Measurements from ENCODE around the gene NLGN1. TPM values are rescaled to one million over a fixed set of nuclear protein-coding genes. Genes with fewer than 3 reads are reported as not detected.

Gene NLGN1
- total and polyA plus RNA-seq, 5 donors from 2014 or later: not detected

GRCh38 chr3:174046311-174046710, 648.8 kb downstream of the NLGN1 start:
- H3K4me1 Mint-ChIP-seq: no peaks in the 10 kb centered on the region
- H3K9me3 ChIP-seq (ENCODE audit: control insufficient read depth in 2 of 2, low read length in 2 of 2): peaks cover 0 to 3% of the 10 kb centered on the region in 2 experiments
- no peak overlapping the region for H3K27ac Mint-ChIP-seq
- H3K4me1 ChIP-seq (ENCODE audit: control insufficient read depth, insufficient read depth, low read length, poor library complexity, severe bottlenecking): no peaks in the 10 kb centered on the region
- no peak overlapping the region for H3K4me3 Mint-ChIP-seq
- DNase-seq (no peak), ATAC-seq (ENCODE audit: low read depth in 2 of 2) (no peak)
- H3K27ac ChIP-seq (ENCODE audit: insufficient read depth, low read length, poor library complexity, severe bottlenecking): no peak overlapping the region
- H3K27me3 Mint-ChIP-seq: no peaks in the 10 kb centered on the region
- no peak overlapping the region for H3K4me3 ChIP-seq (ENCODE audit: low read depth, low read length)
- H3K9me3 Mint-ChIP-seq: peaks cover 4 to 29% (median 14%) of the 10 kb centered on the region in 7 donors
- H3K36me3 Mint-ChIP-seq: no peaks in the 10 kb centered on the region
- H3K36me3 ChIP-seq (ENCODE audit: control insufficient read depth, insufficient read depth, low read length): no peaks in the 10 kb centered on the region
- H3K27me3 ChIP-seq (ENCODE audit: control insufficient read depth, insufficient read depth, low read length): no peaks in the 10 kb centered on the region

- Histone ChIP-seq H3K27ac (ENCODE audit: insufficient read depth, low read length, poor library complexity, severe bottlenecking) (no peak overlapping the region), H3K27me3 (ENCODE audit: control insufficient read depth, insufficient read depth, low read length) (no peaks in the 10 kb centered on the region), H3K4me3 (ENCODE audit: low read depth, low read length) (no peak overlapping the region), H3K36me3 (ENCODE audit: control insufficient read depth, insufficient read depth, low read length) (no peaks in the 10 kb centered on the region), H3K4me1 (ENCODE audit: control insufficient read depth, insufficient read depth, low read length, poor library complexity, severe bottlenecking) (no peaks in the 10 kb centered on the region), H3K9me3 (ENCODE audit: control insufficient read depth in 2 of 2, low read length in 2 of 2) (no peaks in the 10 kb centered on the region)
- no peak overlapping the region for H3K4me3 Mint-ChIP-seq
- H3K36me3 Mint-ChIP-seq: no peaks in the 10 kb centered on the region
- ATAC-seq (ENCODE audit: low read depth in 2 of 2) (no peak), DNase-seq (no peak)
- no peaks in the 10 kb centered on the region for H3K27me3 Mint-ChIP-seq
- peaks cover 6 to 31% (median 10%) of the 10 kb centered on the region in 7 donors for H3K9me3 Mint-ChIP-seq
- H3K27ac Mint-ChIP-seq: no peak overlapping the region
- no peaks in the 10 kb centered on the region for H3K4me1 Mint-ChIP-seq
These were observed 651.9 kb downstream of the NLGN1 start for GRCh38 chr3:174049472-174049871.

- Mint-ChIP-seq H3K27me3 (no peaks in the 10 kb centered on the region), H3K4me1 (no peaks in the 10 kb centered on the region), H3K9me3 (peaks cover 6 to 20% (median 8%) of the 10 kb centered on the region in 7 donors), H3K4me3 (no peak overlapping the region), H3K36me3 (no peaks in the 10 kb centered on the region), H3K27ac (no peak overlapping the region)
- H3K27me3 ChIP-seq (ENCODE audit: control insufficient read depth, insufficient read depth, low read length): no peaks in the 10 kb centered on the region
- no peak overlapping the region for H3K4me3 ChIP-seq (ENCODE audit: low read depth, low read length)
- no peak for DNase-seq
- no peaks in the 10 kb centered on the region for H3K4me1 ChIP-seq (ENCODE audit: control insufficient read depth, insufficient read depth, low read length, poor library complexity, severe bottlenecking)
- no peaks in the 10 kb centered on the region for H3K36me3 ChIP-seq (ENCODE audit: control insufficient read depth, insufficient read depth, low read length)
- no peak for ATAC-seq (ENCODE audit: low read depth in 2 of 2)
- H3K9me3 ChIP-seq (ENCODE audit: control insufficient read depth in 2 of 2, low read length in 2 of 2): no peaks in the 10 kb centered on the region
- H3K27ac ChIP-seq (ENCODE audit: insufficient read depth, low read length, poor library complexity, severe bottlenecking): no peak overlapping the region
These were observed 653.6 kb downstream of the NLGN1 start for GRCh38 chr3:174051191-174051590.

GRCh38 chr3:174058804-174059203, 661.3 kb downstream of the NLGN1 start:
- Histone ChIP-seq H3K4me3 (ENCODE audit: low read depth, low read length) (no peak overlapping the region), H3K27me3 (ENCODE audit: control insufficient read depth, insufficient read depth, low read length) (no peaks in the 10 kb centered on the region), H3K36me3 (ENCODE audit: control insufficient read depth, insufficient read depth, low read length) (no peaks in the 10 kb centered on the region), H3K9me3 (ENCODE audit: control insufficient read depth in 2 of 2, low read length in 2 of 2) (no peaks in the 10 kb centered on the region), H3K4me1 (ENCODE audit: control insufficient read depth, insufficient read depth, low read length, poor library complexity, severe bottlenecking) (no peaks in the 10 kb centered on the region), H3K27ac (ENCODE audit: insufficient read depth, low read length, poor library complexity, severe bottlenecking) (no peak overlapping the region)
- Mint-ChIP-seq H3K27ac (no peak overlapping the region), H3K36me3 (no peaks in the 10 kb centered on the region), H3K27me3 (no peaks in the 10 kb centered on the region), H3K9me3 (peaks cover 0 to 25% (median 3%) of the 10 kb centered on the region in 7 donors), H3K4me1 (no peaks in the 10 kb centered on the region), H3K4me3 (no peak overlapping the region)
- no peak for ATAC-seq (ENCODE audit: low read depth in 2 of 2)
- DNase-seq: no peak

- Mint-ChIP-seq H3K36me3 (no peaks in the 10 kb centered on the region), H3K9me3 (peaks cover 0 to 27% (median 3%) of the 10 kb centered on the region in 7 donors), H3K27me3 (no peaks in the 10 kb centered on the region), H3K4me3 (no peak overlapping the region), H3K27ac (no peak overlapping the region), H3K4me1 (no peaks in the 10 kb centered on the region)
- H3K27me3 ChIP-seq (ENCODE audit: control insufficient read depth, insufficient read depth, low read length): no peaks in the 10 kb centered on the region
- no peak overlapping the region for H3K4me3 ChIP-seq (ENCODE audit: low read depth, low read length)
- no peak overlapping the region for H3K27ac ChIP-seq (ENCODE audit: insufficient read depth, low read length, poor library complexity, severe bottlenecking)
- ATAC-seq (ENCODE audit: low read depth in 2 of 2) (no peak), DNase-seq (no peak)
- no peaks in the 10 kb centered on the region for H3K36me3 ChIP-seq (ENCODE audit: control insufficient read depth, insufficient read depth, low read length)
- H3K4me1 ChIP-seq (ENCODE audit: control insufficient read depth, insufficient read depth, low read length, poor library complexity, severe bottlenecking): no peaks in the 10 kb centered on the region
- H3K9me3 ChIP-seq (ENCODE audit: control insufficient read depth in 2 of 2, low read length in 2 of 2): no peaks in the 10 kb centered on the region
These were observed 662.9 kb downstream of the NLGN1 start for GRCh38 chr3:174060431-174060830.

- no peaks in the 10 kb centered on the region for H3K4me1 ChIP-seq (ENCODE audit: control insufficient read depth, insufficient read depth, low read length, poor library complexity, severe bottlenecking)
- no peak overlapping the region for H3K4me3 ChIP-seq (ENCODE audit: low read depth, low read length)
- Mint-ChIP-seq H3K4me3 (no peak overlapping the region), H3K4me1 (no peaks in the 10 kb centered on the region), H3K36me3 (no peaks in the 10 kb centered on the region), H3K9me3 (peaks cover 0 to 30% (median 3%) of the 10 kb centered on the region in 7 donors), H3K27ac (no peak overlapping the region), H3K27me3 (no peaks in the 10 kb centered on the region)
- no peaks in the 10 kb centered on the region for H3K27me3 ChIP-seq (ENCODE audit: control insufficient read depth, insufficient read depth, low read length)
- no peaks in the 10 kb centered on the region for H3K36me3 ChIP-seq (ENCODE audit: control insufficient read depth, insufficient read depth, low read length)
- no peak overlapping the region for H3K27ac ChIP-seq (ENCODE audit: insufficient read depth, low read length, poor library complexity, severe bottlenecking)
- ATAC-seq (ENCODE audit: low read depth in 2 of 2) (no peak), DNase-seq (no peak)
- no peaks in the 10 kb centered on the region for H3K9me3 ChIP-seq (ENCODE audit: control insufficient read depth in 2 of 2, low read length in 2 of 2)
These were observed 663.6 kb downstream of the NLGN1 start for GRCh38 chr3:174061162-174061561.

GRCh38 chr3:174061731-174062130, 664.2 kb downstream of the NLGN1 start:
- no peak overlapping the region for H3K4me3 Mint-ChIP-seq
- no peak overlapping the region for H3K27ac Mint-ChIP-seq
- DNase-seq: no peak
- Histone ChIP-seq H3K36me3 (ENCODE audit: control insufficient read depth, insufficient read depth, low read length) (no peaks in the 10 kb centered on the region), H3K27ac (ENCODE audit: insufficient read depth, low read length, poor library complexity, severe bottlenecking) (no peak overlapping the region), H3K4me3 (ENCODE audit: low read depth, low read length) (no peak overlapping the region), H3K27me3 (ENCODE audit: control insufficient read depth, insufficient read depth, low read length) (no peaks in the 10 kb centered on the region), H3K9me3 (ENCODE audit: control insufficient read depth in 2 of 2, low read length in 2 of 2) (no peaks in the 10 kb centered on the region), H3K4me1 (ENCODE audit: control insufficient read depth, insufficient read depth, low read length, poor library complexity, severe bottlenecking) (no peaks in the 10 kb centered on the region)
- H3K4me1 Mint-ChIP-seq: no peaks in the 10 kb centered on the region
- ATAC-seq (ENCODE audit: low read depth in 2 of 2): no peak
- no peaks in the 10 kb centered on the region for H3K36me3 Mint-ChIP-seq
- H3K27me3 Mint-ChIP-seq: no peaks in the 10 kb centered on the region
- H3K9me3 Mint-ChIP-seq: peaks cover 0 to 30% (median 3%) of the 10 kb centered on the region in 7 donors

GRCh38 chr3:174062923-174063322, 665.4 kb downstream of the NLGN1 start:
- no peaks in the 10 kb centered on the region for H3K27me3 Mint-ChIP-seq
- no peak for DNase-seq
- Histone ChIP-seq H3K27ac (ENCODE audit: insufficient read depth, low read length, poor library complexity, severe bottlenecking) (no peak overlapping the region), H3K9me3 (ENCODE audit: control insufficient read depth in 2 of 2, low read length in 2 of 2) (no peaks in the 10 kb centered on the region), H3K4me1 (ENCODE audit: control insufficient read depth, insufficient read depth, low read length, poor library complexity, severe bottlenecking) (no peaks in the 10 kb centered on the region), H3K36me3 (ENCODE audit: control insufficient read depth, insufficient read depth, low read length) (no peaks in the 10 kb centered on the region), H3K4me3 (ENCODE audit: low read depth, low read length) (no peak overlapping the region), H3K27me3 (ENCODE audit: control insufficient read depth, insufficient read depth, low read length) (no peaks in the 10 kb centered on the region)
- ATAC-seq (ENCODE audit: low read depth in 2 of 2): no peak
- no peaks in the 10 kb centered on the region for H3K4me1 Mint-ChIP-seq
- no peak overlapping the region for H3K4me3 Mint-ChIP-seq
- H3K9me3 Mint-ChIP-seq: peaks cover 0 to 27% (median 3%) of the 10 kb centered on the region in 7 donors
- H3K27ac Mint-ChIP-seq: no peak overlapping the region
- H3K36me3 Mint-ChIP-seq: no peaks in the 10 kb centered on the region

Measured in CD4-positive, CD25-positive, alpha-beta regulatory T cell (primary cell).